Ishikawa (cell line): ENCODE data around the gene HOXD12.

Experiments
- EGR1 ChIP-seq: IDR thresholded peaks from 2 replicates; pipeline ENCODE4 v1.6.1; 2012
- FOXM1 ChIP-seq: IDR thresholded peaks from 2 replicates; pipeline ENCODE4 v1.6.1; 2012; ENCODE audit warnings: low read depth, borderline replicate concordance
- RAD21 ChIP-seq: IDR thresholded peaks from 2 replicates; pipeline ENCODE4 v1.6.1; 2012; ENCODE audit warnings: low read depth
- USF1 ChIP-seq: IDR thresholded peaks from 2 replicates; pipeline ENCODE4 v1.6.1; 2012
- YY1 ChIP-seq: IDR thresholded peaks from 2 replicates; pipeline ENCODE4 v1.6.1; 2012; ENCODE audit warnings: low read depth
- TF ChIP-seq, protein P1 (sequence below): IDR thresholded peaks from 2 replicates; pipeline ENCODE4 v1.6.1; 2012

- TF ChIP-seq RAD21 (peak; percentile 86), YY1 (no peak), USF1 (no peak), FOXM1 (no peak), EGR1 (no peak)
- TF ChIP-seq, protein P1, sequence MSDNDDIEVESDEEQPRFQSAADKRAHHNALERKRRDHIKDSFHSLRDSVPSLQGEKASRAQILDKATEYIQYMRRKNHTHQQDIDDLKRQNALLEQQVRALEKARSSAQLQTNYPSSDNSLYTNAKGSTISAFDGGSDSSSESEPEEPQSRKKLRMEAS = peak; percentile 81
These were observed 41.1 kb downstream of the HOXD12 start for GRCh38 chr2:176140513-176141317.
